A673 (cell line): Measurements from ENCODE around the gene KCNIP4. TPM values are rescaled to one million over a fixed set of nuclear protein-coding genes. Genes with fewer than 3 reads are reported as not detected.

Experiments
- BruUV-seq: library from RNA; stranded (reverse); fragments of 400-500 nt; replicated peaks from 2 replicates; lab custom pipeline; 2021; lab: Mats Ljungman, UMichigan
- CTCF ChIA-PET: fragments of 300-600 bp; sonication (Branson Sonifier 250); formaldehyde crosslinking; loops from one replicate; lab custom pipeline; 2022; ENCODE audit warnings: antibody characterized with exemption; lab: Charles Lee
- POLR2A ChIA-PET: fragments of 300-600 bp; sonication (Branson Sonifier 250); formaldehyde crosslinking; loops from one replicate; lab custom pipeline; 2022; ENCODE audit warnings: antibody characterized with exemption; ENCODE audit not compliant: low non-redundant PET; lab: Charles Lee
- DNase-seq: peaks from one replicate; pipeline ENCODE4 v3.0.0-alpha.2; 2015; ENCODE audit warnings: low spot score
- H3K27ac ChIP-seq: fragments of 200-600 bp; sonication (generic); 2 replicates; pipeline ENCODE4 v1.5.1; 2016; ENCODE audit warnings: mixed run types, low read depth, mild to moderate bottlenecking, mixed read lengths, antibody characterized with exemption, low read length; ENCODE audit not compliant: poor library complexity, severe bottlenecking
- H3K27me3 ChIP-seq: fragments of 200-600 bp; sonication (generic); replicated peaks from 2 replicates; pipeline ENCODE4 v1.6.1; 2017; ENCODE audit warnings: mixed run types, low read depth, mild to moderate bottlenecking, mixed read lengths, antibody characterized with exemption, low read length; ENCODE audit not compliant: insufficient read depth, poor library complexity
- H3K36me3 ChIP-seq: fragments of 200-600 bp; sonication (generic); 2 replicates; pipeline ENCODE4 v1.6.1; 2016; ENCODE audit warnings: mixed run types, mild to moderate bottlenecking, mixed read lengths, antibody characterized with exemption, low read length; ENCODE audit not compliant: insufficient read depth, poor library complexity, severe bottlenecking
- H3K4me1 ChIP-seq: fragments of 200-600 bp; sonication (generic); 2 replicates; pipeline ENCODE4 v1.6.1; 2017; ENCODE audit warnings: mixed run types, mild to moderate bottlenecking, mixed read lengths, antibody characterized with exemption, low read length; ENCODE audit not compliant: insufficient read depth, poor library complexity, severe bottlenecking
- H3K4me3 ChIP-seq: fragments of 200-600 bp; sonication (generic); 2 replicates; pipeline ENCODE4 v1.5.1; 2016; ENCODE audit warnings: low read depth, mixed run types, mild to moderate bottlenecking, mixed read lengths, low read length; ENCODE audit not compliant: poor library complexity, severe bottlenecking
- H3K9me3 ChIP-seq: fragments of 200-600 bp; sonication (generic); 2 replicates; pipeline ENCODE4 v1.6.1; 2016; ENCODE audit warnings: mixed run types, low read depth, mild to moderate bottlenecking, mixed read lengths, antibody characterized with exemption, low read length; ENCODE audit not compliant: poor library complexity, severe bottlenecking
- EZH2 ChIP-seq: fragments of 200-600 bp; sonication (generic); IDR thresholded peaks from 2 replicates; pipeline ENCODE4 v1.6.1; 2017; ENCODE audit warnings: borderline replicate concordance, low read depth, mild to moderate bottlenecking, mixed read lengths, antibody characterized with exemption, low read length; ENCODE audit not compliant: poor library complexity, severe bottlenecking
- intact Hi-C: fragments of 100-400 bp; cut with micrococcal nuclease; formaldehyde crosslinking; loops from one replicate; pipeline ENCODE4 v1.10.0; 2022; ENCODE audit not compliant: unreplicated experiment
- total RNA-seq: library from RNA; stranded (reverse); gene quantifications from 2 replicates; pipeline ENCODE4 v1.2.3, GENCODE V29; 2021
- TF ChIP-seq, protein P1 (sequence below): fragments of 300-800, 200-600 bp; sonication (generic); conservative IDR thresholded peaks from 2 replicates; pipeline ENCODE4 v1.5.1; 2017; ENCODE audit warnings: low read depth, mild to moderate bottlenecking, antibody characterized with exemption, low read length, moderate library complexity, mixed read lengths

KCNIP4 gene
- total RNA-seq, 1 experiment from 2014 or later: not detected

DNA sequence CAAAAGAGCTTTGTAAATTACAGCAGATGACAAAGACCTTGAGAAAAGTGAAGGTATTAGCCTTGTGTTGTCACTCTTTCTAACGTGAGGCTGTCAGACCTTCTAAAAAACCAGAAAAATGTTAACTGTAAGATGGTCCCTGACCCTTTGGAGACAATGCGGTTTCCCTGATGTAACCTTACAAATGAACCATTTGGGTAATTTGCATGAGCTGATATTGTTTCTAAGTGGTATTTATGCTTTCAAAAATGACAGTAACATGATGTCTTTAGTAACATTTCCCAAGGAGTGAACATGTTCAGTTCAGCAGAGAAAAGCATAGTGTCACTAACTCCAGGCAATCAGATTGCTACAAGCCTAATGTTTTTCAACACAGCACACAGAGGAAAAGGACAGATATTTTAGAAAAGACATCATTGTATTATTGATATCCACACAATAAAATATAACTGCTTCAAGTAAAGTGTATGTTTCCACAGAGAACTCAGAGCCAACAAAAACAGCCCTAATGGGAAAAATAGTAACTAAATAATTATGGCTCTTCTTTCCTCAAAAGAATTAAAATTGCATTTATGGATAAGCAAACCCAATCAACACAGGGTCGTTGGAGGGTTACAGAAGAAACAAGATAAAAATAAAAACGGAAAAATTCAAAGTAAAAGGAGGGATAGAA lies 434.4 kb downstream of the KCNIP4 start:
- no peak for DNase-seq
- ChIA-PET POLR2A (no interaction called here), CTCF (no interaction called here)
- H3K27me3 ChIP-seq: no peaks in the 10 kb centered on the region
- H3K9me3 ChIP-seq: no peaks in the 10 kb centered on the region
- no peaks in the 10 kb centered on the region for H3K4me1 ChIP-seq
- no TSS peak for BruUV-seq
- no peaks in the 10 kb centered on the region for H3K36me3 ChIP-seq
- intact Hi-C loops: no loop called here
- H3K27ac ChIP-seq: no peak overlapping the region
- TF ChIP-seq, protein P1, sequence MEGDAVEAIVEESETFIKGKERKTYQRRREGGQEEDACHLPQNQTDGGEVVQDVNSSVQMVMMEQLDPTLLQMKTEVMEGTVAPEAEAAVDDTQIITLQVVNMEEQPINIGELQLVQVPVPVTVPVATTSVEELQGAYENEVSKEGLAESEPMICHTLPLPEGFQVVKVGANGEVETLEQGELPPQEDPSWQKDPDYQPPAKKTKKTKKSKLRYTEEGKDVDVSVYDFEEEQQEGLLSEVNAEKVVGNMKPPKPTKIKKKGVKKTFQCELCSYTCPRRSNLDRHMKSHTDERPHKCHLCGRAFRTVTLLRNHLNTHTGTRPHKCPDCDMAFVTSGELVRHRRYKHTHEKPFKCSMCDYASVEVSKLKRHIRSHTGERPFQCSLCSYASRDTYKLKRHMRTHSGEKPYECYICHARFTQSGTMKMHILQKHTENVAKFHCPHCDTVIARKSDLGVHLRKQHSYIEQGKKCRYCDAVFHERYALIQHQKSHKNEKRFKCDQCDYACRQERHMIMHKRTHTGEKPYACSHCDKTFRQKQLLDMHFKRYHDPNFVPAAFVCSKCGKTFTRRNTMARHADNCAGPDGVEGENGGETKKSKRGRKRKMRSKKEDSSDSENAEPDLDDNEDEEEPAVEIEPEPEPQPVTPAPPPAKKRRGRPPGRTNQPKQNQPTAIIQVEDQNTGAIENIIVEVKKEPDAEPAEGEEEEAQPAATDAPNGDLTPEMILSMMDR: no peak
- no peak for TF ChIP-seq EZH2
- H3K4me3 ChIP-seq: no peak overlapping the region

DNA sequence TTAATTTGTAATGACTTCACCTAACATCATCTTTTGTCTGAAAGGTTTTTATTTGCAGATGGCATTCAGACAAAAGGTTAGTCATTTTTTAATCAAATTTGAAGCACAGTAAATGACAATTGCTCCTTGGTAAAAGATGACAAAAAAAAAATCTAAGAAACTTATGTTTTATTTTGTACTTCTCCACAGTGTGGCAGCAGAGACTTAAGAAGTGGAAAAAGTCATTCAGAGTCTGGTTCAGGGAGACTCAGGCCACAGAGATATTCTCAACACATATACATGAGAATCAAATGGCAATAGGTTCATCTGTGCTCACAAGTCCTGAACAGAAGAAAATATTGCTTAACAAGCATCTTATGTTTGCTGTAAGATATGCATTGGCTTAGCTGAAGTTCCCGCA lies 436.2 kb downstream of the KCNIP4 start:
- intact Hi-C loops: loop anchor here (1.0 kb wide), 1 partner anchor 256 kb away; no protein-coding TSS in a partner anchor

DNA sequence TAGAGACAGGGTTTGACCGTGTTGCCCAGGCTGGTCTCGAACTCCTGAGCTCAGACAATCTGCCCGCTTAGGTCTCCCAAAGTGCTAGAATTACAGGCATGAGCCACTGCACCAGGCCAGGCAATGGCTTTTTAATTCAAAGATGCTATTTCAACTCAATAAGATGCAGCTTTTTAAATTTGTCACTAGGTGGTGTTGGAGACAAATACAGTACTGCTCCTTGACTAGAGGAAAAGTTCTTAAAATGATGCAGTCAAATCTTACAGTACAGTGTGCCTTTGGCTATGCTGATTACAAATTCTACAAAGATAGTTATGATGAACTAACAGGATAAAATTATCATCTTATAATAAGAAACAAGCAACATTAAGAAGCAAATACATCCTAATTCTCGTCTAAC lies 441.1 kb downstream of the KCNIP4 start:
- no peak overlapping the region for H3K27ac ChIP-seq
- no peaks in the 10 kb centered on the region for H3K4me1 ChIP-seq
- intact Hi-C loops: no loop called here
- H3K36me3 ChIP-seq: no peaks in the 10 kb centered on the region
- peak; percentile 27 for DNase-seq
- BruUV-seq: no TSS peak
- POLR2A ChIA-PET: no interaction called here
- no peaks in the 10 kb centered on the region for H3K27me3 ChIP-seq
- no peaks in the 10 kb centered on the region for H3K9me3 ChIP-seq
- no peak overlapping the region for H3K4me3 ChIP-seq
- no peak for TF ChIP-seq EZH2
- TF ChIP-seq, protein P1: peak; percentile 49
- CTCF ChIA-PET: interaction anchor here (0.5 kb wide), 1 partner anchor 1364 kb away, joined by 3 read pairs; no protein-coding TSS in a partner anchor

More for the DNA sequence above, 436.2 kb downstream of the KCNIP4 start:
- no peak overlapping the region for H3K4me3 ChIP-seq
- H3K27me3 ChIP-seq: no peaks in the 10 kb centered on the region
- H3K36me3 ChIP-seq: no peaks in the 10 kb centered on the region
- no peak overlapping the region for H3K27ac ChIP-seq
- CTCF ChIA-PET: no interaction called here
- BruUV-seq: no TSS peak
- peak; percentile 48 for DNase-seq
- POLR2A ChIA-PET: no interaction called here
- no peak for TF ChIP-seq EZH2
- TF ChIP-seq, protein P1: peak; percentile 52
- no peaks in the 10 kb centered on the region for H3K9me3 ChIP-seq
- H3K4me1 ChIP-seq: no peaks in the 10 kb centered on the region
